HepG2 (cell line): ENCODE results near the gene C4orf54.

Source experiments
- ARNT2 ChIP-seq: sonication (generic); formaldehyde crosslinking; IDR thresholded peaks from 2 replicates; pipeline ENCODE4 v1.8.0; 2022; ENCODE audit warnings: mild to moderate bottlenecking, low read depth, missing genetic modification reagents, moderate library complexity
- BHLHE40 ChIP-seq: IDR thresholded peaks from 2 replicates; pipeline ENCODE4 v1.6.1; 2011; ENCODE audit warnings: low read length, improper control_type of control experiment
- CTCF ChIP-seq: sonication (generic); formaldehyde crosslinking; IDR thresholded peaks from 2 replicates; pipeline ENCODE4 v1.5.0; 2020; ENCODE audit warnings: mild to moderate bottlenecking, missing genetic modification reagents, moderate library complexity
- MEIS1 ChIP-seq: sonication (generic); formaldehyde crosslinking; IDR thresholded peaks from 2 replicates; pipeline ENCODE4 v1.9.0; 2021; ENCODE audit warnings: mild to moderate bottlenecking, missing genetic modification reagents, moderate library complexity, borderline replicate concordance
- SMC3 ChIP-seq: IDR thresholded peaks from 2 replicates; pipeline ENCODE4 v1.6.1; 2011; ENCODE audit warnings: low read length, improper control_type of control experiment
- USF2 ChIP-seq, 2 experiments: sonication (generic) in 1 of 2; formaldehyde crosslinking in 1 of 2; IDR thresholded peaks; 2 replicates each; pipeline versions ENCODE4 v1.5.1 to v1.6.1; 2011 to 2020; ENCODE audit warnings: borderline replicate concordance in 1 of 2, low read depth in 1 of 2, low read length in 1 of 2, mild to moderate bottlenecking in 1 of 2, missing genetic modification reagents in 1 of 2, moderate library complexity in 1 of 2

- TF ChIP-seq USF2 (IDR thresholded peaks at IDR 0.05; ENCODE audit: low read depth, low read length) (no peak), USF2 (CRISPR knock-in tag; IDR thresholded peaks at IDR 0.05; ENCODE audit: borderline replicate concordance) (no peak), BHLHE40 (no peak), SMC3 (no peak), MEIS1 (CRISPR knock-in tag) (no peak), CTCF (CRISPR knock-in tag) (no peak), ARNT2 (CRISPR knock-in tag) (no peak)
Measured at GRCh38 chr4:99622341-99622740, 35.3 kb downstream of the C4orf54 start.
